ENCODE results near the gene CYP39A1.

DNA sequence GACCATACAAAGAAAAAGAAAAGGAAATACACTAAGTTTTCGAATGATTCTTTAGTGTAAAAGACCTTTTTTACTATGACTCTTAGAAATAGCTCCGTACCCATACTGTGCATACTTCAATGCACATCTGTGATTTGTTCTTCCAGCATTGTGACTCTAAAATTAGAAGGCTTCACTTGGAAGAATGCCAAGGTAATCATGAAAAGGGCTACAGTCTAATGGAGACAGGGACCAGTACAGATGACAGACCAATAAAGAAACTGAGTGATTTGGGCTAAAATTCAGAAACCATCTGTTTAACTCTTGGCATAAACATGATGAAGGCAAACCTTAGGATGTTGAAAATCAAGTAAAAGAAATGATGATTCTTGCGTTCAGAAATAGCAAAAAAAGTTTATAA lies 46.3 kb downstream of the CYP39A1 start:
- no peak for TF ChIP-seq CTCF (conservative IDR thresholded peaks at IDR 0.05; ENCODE audit: low read depth in 2 of 2)
- TF ChIP-seq POLR2AphosphoS5 (IDR thresholded peaks at IDR 0.05; ENCODE audit: low read depth), result no peak
